ENCODE measurements around the gene PCGF3.

The PCGF3 gene

GRCh38 chr4:721261-722168, 15.9 kb downstream of the PCGF3 start:
- Histone ChIP-seq H3K27ac (ENCODE audit: low read length) (no peak overlapping the region), H3K27me3 (ENCODE audit: control insufficient read depth in 1 of 2, insufficient read depth in 2 of 2, low read length in 2 of 2) (no peaks in the 10 kb centered on the region), H3K4me1 (ENCODE audit: control insufficient read depth, insufficient read depth, low read length) (peaks cover 5% of the 10 kb centered on the region), H3K4me3 (ENCODE audit: low read length in 2 of 2) (no peak overlapping the region), H3K36me3 (ENCODE audit: control insufficient read depth in 2 of 2, insufficient read depth in 2 of 2, low read length in 2 of 2) (peaks cover 0 to 3% of the 10 kb centered on the region in 2 donors), H3K9me3 (ENCODE audit: control insufficient read depth in 2 of 2, low read length in 2 of 2) (no peaks in the 10 kb centered on the region), H3K9ac (ENCODE audit: low read length in 2 of 2) (no peak overlapping the region)

GRCh38 chr4:722169-722725, 16.6 kb downstream of the PCGF3 start:
- Histone ChIP-seq H3K27me3 (ENCODE audit: control insufficient read depth in 1 of 2, insufficient read depth in 2 of 2, low read length in 2 of 2) (no peaks in the 10 kb centered on the region), H3K9me3 (ENCODE audit: control insufficient read depth in 2 of 2, low read length in 2 of 2) (no peaks in the 10 kb centered on the region), H3K4me1 (ENCODE audit: control insufficient read depth, insufficient read depth, low read length) (peaks cover 9% of the 10 kb centered on the region), H3K9ac (ENCODE audit: low read length in 2 of 2) (no peak overlapping the region), H3K36me3 (ENCODE audit: control insufficient read depth in 2 of 2, insufficient read depth in 2 of 2, low read length in 2 of 2) (peaks cover 0 to 3% of the 10 kb centered on the region in 2 donors), H3K27ac (ENCODE audit: low read length) (no peak overlapping the region), H3K4me3 (ENCODE audit: low read length in 2 of 2) (no peak overlapping the region)

GRCh38 chr4:722851-723360, 17.3 kb downstream of the PCGF3 start:
- Histone ChIP-seq H3K27me3 (ENCODE audit: control insufficient read depth in 1 of 2, insufficient read depth in 2 of 2, low read length in 2 of 2) (no peaks in the 10 kb centered on the region), H3K27ac (ENCODE audit: low read length) (no peak overlapping the region), H3K4me3 (ENCODE audit: low read length in 2 of 2) (no peak overlapping the region), H3K9me3 (ENCODE audit: control insufficient read depth in 2 of 2, low read length in 2 of 2) (no peaks in the 10 kb centered on the region), H3K36me3 (ENCODE audit: control insufficient read depth in 2 of 2, insufficient read depth in 2 of 2, low read length in 2 of 2) (peaks cover 0 to 3% of the 10 kb centered on the region in 2 donors), H3K9ac (ENCODE audit: low read length in 2 of 2) (no peak overlapping the region), H3K4me1 (ENCODE audit: control insufficient read depth, insufficient read depth, low read length) (peaks cover 9% of the 10 kb centered on the region)

GRCh38 chr4:723751-724530, 18.3 kb downstream of the PCGF3 start:
- Histone ChIP-seq H3K9me3 (ENCODE audit: control insufficient read depth in 2 of 2, low read length in 2 of 2) (no peaks in the 10 kb centered on the region), H3K27ac (ENCODE audit: low read length) (no peak overlapping the region), H3K4me1 (ENCODE audit: control insufficient read depth, insufficient read depth, low read length) (peaks cover 9% of the 10 kb centered on the region), H3K4me3 (ENCODE audit: low read length in 2 of 2) (no peak overlapping the region), H3K36me3 (ENCODE audit: control insufficient read depth in 2 of 2, insufficient read depth in 2 of 2, low read length in 2 of 2) (peaks cover 0 to 3% of the 10 kb centered on the region in 2 donors), H3K9ac (ENCODE audit: low read length in 2 of 2) (no peak overlapping the region), H3K27me3 (ENCODE audit: control insufficient read depth in 1 of 2, insufficient read depth in 2 of 2, low read length in 2 of 2) (no peaks in the 10 kb centered on the region)

- H3K4me3 ChIP-seq (ENCODE audit: low read length in 2 of 2) = no peak overlapping the region
- no peak overlapping the region for H3K9ac ChIP-seq (ENCODE audit: low read length in 2 of 2)
- H3K27me3 ChIP-seq (ENCODE audit: control insufficient read depth in 1 of 2, insufficient read depth in 2 of 2, low read length in 2 of 2) = no peaks in the 10 kb centered on the region
- no peaks in the 10 kb centered on the region for H3K9me3 ChIP-seq (ENCODE audit: control insufficient read depth in 2 of 2, low read length in 2 of 2)
- no peak overlapping the region for H3K27ac ChIP-seq (ENCODE audit: low read length)
- H3K4me1 ChIP-seq (ENCODE audit: control insufficient read depth, insufficient read depth, low read length) = peaks cover 7% of the 10 kb centered on the region
- peaks cover under 1 to 6% of the 10 kb centered on the region in 2 donors for H3K36me3 ChIP-seq (ENCODE audit: control insufficient read depth in 2 of 2, insufficient read depth in 2 of 2, low read length in 2 of 2)
Measured at GRCh38 chr4:725391-726234, 20.0 kb downstream of the PCGF3 start.

- Histone ChIP-seq H3K9me3 (ENCODE audit: control insufficient read depth in 2 of 2, low read length in 2 of 2) (no peaks in the 10 kb centered on the region), H3K9ac (ENCODE audit: low read length in 2 of 2) (no peak overlapping the region), H3K4me3 (ENCODE audit: low read length in 2 of 2) (no peak overlapping the region), H3K36me3 (ENCODE audit: control insufficient read depth in 2 of 2, insufficient read depth in 2 of 2, low read length in 2 of 2) (peaks cover 3 to 12% of the 10 kb centered on the region in 2 donors), H3K27ac (ENCODE audit: low read length) (no peak overlapping the region), H3K4me1 (ENCODE audit: control insufficient read depth, insufficient read depth, low read length) (peaks cover 7% of the 10 kb centered on the region), H3K27me3 (ENCODE audit: control insufficient read depth in 1 of 2, insufficient read depth in 2 of 2, low read length in 2 of 2) (no peaks in the 10 kb centered on the region)
Measured at GRCh38 chr4:726235-726787, 20.7 kb downstream of the PCGF3 start.

- no peak overlapping the region for H3K4me3 ChIP-seq (ENCODE audit: low read length in 2 of 2)
- peaks cover 7% of the 10 kb centered on the region for H3K4me1 ChIP-seq (ENCODE audit: control insufficient read depth, insufficient read depth, low read length)
- H3K9me3 ChIP-seq (ENCODE audit: control insufficient read depth in 2 of 2, low read length in 2 of 2) = no peaks in the 10 kb centered on the region
- no peak overlapping the region for H3K27ac ChIP-seq (ENCODE audit: low read length)
- H3K9ac ChIP-seq (ENCODE audit: low read length in 2 of 2) = no peak overlapping the region
- H3K27me3 ChIP-seq (ENCODE audit: control insufficient read depth in 1 of 2, insufficient read depth in 2 of 2, low read length in 2 of 2) = no peaks in the 10 kb centered on the region
- peaks cover 3 to 12% of the 10 kb centered on the region in 2 donors for H3K36me3 ChIP-seq (ENCODE audit: control insufficient read depth in 2 of 2, insufficient read depth in 2 of 2, low read length in 2 of 2)
Measured at GRCh38 chr4:726838-727237, 21.2 kb downstream of the PCGF3 start.

GRCh38 chr4:727576-727975, 21.9 kb downstream of the PCGF3 start:
- H3K27ac ChIP-seq (ENCODE audit: low read length) = no peak overlapping the region
- H3K36me3 ChIP-seq (ENCODE audit: control insufficient read depth in 2 of 2, insufficient read depth in 2 of 2, low read length in 2 of 2) = peaks cover 6 to 13% of the 10 kb centered on the region in 2 donors
- H3K9me3 ChIP-seq (ENCODE audit: control insufficient read depth in 2 of 2, low read length in 2 of 2) = no peaks in the 10 kb centered on the region
- H3K4me3 ChIP-seq (ENCODE audit: low read length in 2 of 2) = no peak overlapping the region
- no peaks in the 10 kb centered on the region for H3K27me3 ChIP-seq (ENCODE audit: control insufficient read depth in 1 of 2, insufficient read depth in 2 of 2, low read length in 2 of 2)
- peaks cover 7% of the 10 kb centered on the region for H3K4me1 ChIP-seq (ENCODE audit: control insufficient read depth, insufficient read depth, low read length)
- no peak overlapping the region for H3K9ac ChIP-seq (ENCODE audit: low read length in 2 of 2)

GRCh38 chr4:729336-730315, 24.0 kb downstream of the PCGF3 start:
- H3K9ac ChIP-seq (ENCODE audit: low read length in 2 of 2) = no peak overlapping the region
- H3K4me3 ChIP-seq (ENCODE audit: low read length in 2 of 2) = no peak overlapping the region
- no peak overlapping the region for H3K27ac ChIP-seq (ENCODE audit: low read length)
- H3K36me3 ChIP-seq (ENCODE audit: control insufficient read depth in 2 of 2, insufficient read depth in 2 of 2, low read length in 2 of 2) = peaks cover 23 to 25% of the 10 kb centered on the region in 2 donors
- H3K9me3 ChIP-seq (ENCODE audit: control insufficient read depth in 2 of 2, low read length in 2 of 2) = no peaks in the 10 kb centered on the region
- no peaks in the 10 kb centered on the region for H3K27me3 ChIP-seq (ENCODE audit: control insufficient read depth in 1 of 2, insufficient read depth in 2 of 2, low read length in 2 of 2)
- peaks cover 7% of the 10 kb centered on the region for H3K4me1 ChIP-seq (ENCODE audit: control insufficient read depth, insufficient read depth, low read length)
